Measurements from ENCODE around the gene GPBAR1.

- TF ChIP-seq CTCF (conservative IDR thresholded peaks at IDR 0.05; ENCODE audit: low read depth in 2 of 2): peak; percentile 95 to 96
- TF ChIP-seq REST (IDR thresholded peaks at IDR 0.05; ENCODE audit: unreplicated experiment): no peak
- TF ChIP-seq ETS1 (IDR thresholded peaks at IDR 0.05): no peak
- TF ChIP-seq EZH2phosphoT487 (IDR thresholded peaks at IDR 0.05; ENCODE audit: unreplicated experiment): no peak
- no peak for TF ChIP-seq POLR2AphosphoS5 (IDR thresholded peaks at IDR 0.05; ENCODE audit: low read depth)
- no peak for TF ChIP-seq EZH2 (IDR thresholded peaks at IDR 0.05; ENCODE audit: low read depth, unreplicated experiment)
- no peak for TF ChIP-seq ZNF462 (CRISPR knock-in tag; IDR thresholded peaks at IDR 0.05)
- TF ChIP-seq CREB1 (CRISPR knock-in tag; IDR thresholded peaks at IDR 0.05; ENCODE audit: low read depth): no peak
Observed at GRCh38 chr2:218301176-218301819, 40.5 kb downstream of the GPBAR1 start.
